Mesendoderm (in vitro differentiated cells): ENCODE measurements around the gene IPO11.

Experiments used
- DNase-seq: peaks from one replicate; pipeline ENCODE4 v3.0.0; 2013
- H2AK5ac ChIP-seq: 2 replicates; pipeline ENCODE4 v1.6.1; 2013; ENCODE audit warnings: low read length, inconsistent platforms
- H2BK120ac ChIP-seq: 2 replicates; pipeline ENCODE4 v1.6.1; 2013; ENCODE audit warnings: low read depth, mild to moderate bottlenecking, low read length, moderate library complexity, mixed read lengths
- H2BK15ac ChIP-seq: replicated peaks from 2 replicates; pipeline ENCODE4 v1.6.1; 2013; ENCODE audit warnings: low read depth, mild to moderate bottlenecking, moderate library complexity
- H2BK5ac ChIP-seq: 2 replicates; pipeline ENCODE4 v1.6.1; 2013; ENCODE audit warnings: low read length, inconsistent platforms
- H3K18ac ChIP-seq: 2 replicates; pipeline ENCODE4 v1.6.1; 2013; ENCODE audit warnings: mild to moderate bottlenecking, low read length, mixed read lengths
- H3K23ac ChIP-seq: one replicate; pipeline ENCODE4 v1.6.1; 2013; ENCODE audit warnings: low read length
- H3K27ac ChIP-seq: 2 replicates; pipeline ENCODE4 v1.5.1; 2013; ENCODE audit warnings: low read depth, mild to moderate bottlenecking, inconsistent platforms, low read length, moderate library complexity
- H3K27me3 ChIP-seq: 2 replicates; pipeline ENCODE4 v1.6.1; 2013; ENCODE audit warnings: low read length, control low read depth, mild to moderate bottlenecking, inconsistent platforms; ENCODE audit not compliant: insufficient read depth, poor library complexity
- H3K36me3 ChIP-seq: 2 replicates; pipeline ENCODE4 v1.6.1; 2013; ENCODE audit warnings: low read length, inconsistent platforms; ENCODE audit not compliant: control insufficient read depth, insufficient read depth
- H3K4ac ChIP-seq: one replicate; pipeline ENCODE4 v1.6.1; 2013; ENCODE audit warnings: low read depth, mild to moderate bottlenecking, low read length, moderate library complexity
- H3K4me1 ChIP-seq: 2 replicates; pipeline ENCODE4 v1.6.1; 2013; ENCODE audit warnings: low read depth, low read length, inconsistent platforms; ENCODE audit not compliant: control insufficient read depth
- H3K4me2 ChIP-seq: 2 replicates; pipeline ENCODE4 v1.6.1; 2013; ENCODE audit warnings: low read length
- H3K4me3 ChIP-seq: 2 replicates; pipeline ENCODE4 v1.5.1; 2013; ENCODE audit warnings: mild to moderate bottlenecking, low read length
- H3K56ac ChIP-seq: one replicate; pipeline ENCODE4 v1.6.1; 2013; ENCODE audit warnings: low read length
- H3K79me1 ChIP-seq: 2 replicates; pipeline ENCODE4 v1.6.1; 2013; ENCODE audit warnings: low read length, inconsistent platforms
- H3K79me2 ChIP-seq: 2 replicates; pipeline ENCODE4 v1.6.1; 2013; ENCODE audit warnings: mild to moderate bottlenecking, low read length; ENCODE audit not compliant: control insufficient read depth, insufficient read depth
- H3K9ac ChIP-seq: 2 replicates; pipeline ENCODE4 v1.6.1; 2013; ENCODE audit warnings: low read length, inconsistent platforms
- H4K5ac ChIP-seq: one replicate; pipeline ENCODE4 v1.6.1; 2013; ENCODE audit warnings: low read length
- H4K8ac ChIP-seq: one replicate; pipeline ENCODE4 v1.6.1; 2013; ENCODE audit warnings: low read depth, mild to moderate bottlenecking, control low read depth, low read length, moderate library complexity
- WGBS: extraction: QIAGEN DNeasy Blood & Tissue Kit; methylation state at CpG from one replicate; pipeline ENCODE4 v1.1.7; 2013; ENCODE audit warnings: low lambda C conversion rate, missing lambda C conversion rate; ENCODE audit not compliant: insufficient coverage; ENCODE audit errors: extremely low coverage; 5-methylcytosine and 5-hydroxymethylcytosine counted together

Gene IPO11

DNA sequence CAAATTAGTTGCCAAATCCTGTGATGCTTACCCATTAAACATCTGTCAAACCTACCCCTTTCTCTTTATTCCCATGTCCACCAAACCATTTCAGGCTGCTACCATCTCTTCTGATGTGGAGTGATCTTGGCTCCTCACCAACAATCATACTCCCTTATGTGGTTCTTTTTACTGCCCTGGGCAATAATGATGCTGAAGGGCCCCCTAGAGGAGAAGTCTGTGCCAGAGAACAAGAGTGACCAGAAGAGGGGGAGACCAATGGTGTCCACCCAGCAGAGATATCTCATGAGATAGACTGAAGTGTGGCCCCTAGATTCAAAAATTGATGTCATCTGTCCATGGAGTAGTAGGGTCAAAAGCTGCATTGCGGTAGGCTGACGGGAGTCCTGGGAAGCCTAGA is 176.9 kb downstream of the IPO11 start:
- H3K18ac ChIP-seq = no peak overlapping the region
- H3K4me2 ChIP-seq = no peak overlapping the region
- H3K4me1 ChIP-seq = no peaks in the 10 kb centered on the region
- H3K27me3 ChIP-seq = no peaks in the 10 kb centered on the region
- no peak overlapping the region for H2BK5ac ChIP-seq
- H3K79me1 ChIP-seq = no peaks in the 10 kb centered on the region
- no peak overlapping the region for H3K4ac ChIP-seq
- DNase-seq = no peak
- WGBS = no CpG with 5 or more reads among the region's 2 CpGs
- H4K8ac ChIP-seq = no peak overlapping the region
- H3K79me2 ChIP-seq = no peaks in the 10 kb centered on the region
- H2BK15ac ChIP-seq = no peak overlapping the region
- no peaks in the 10 kb centered on the region for H3K36me3 ChIP-seq
- no peak overlapping the region for H3K9ac ChIP-seq
- no peak overlapping the region for H3K4me3 ChIP-seq
- no peak overlapping the region for H2BK120ac ChIP-seq
- H4K5ac ChIP-seq = no peak overlapping the region
- no peak overlapping the region for H3K56ac ChIP-seq
- no peak overlapping the region for H3K23ac ChIP-seq
- H3K27ac ChIP-seq = no peak overlapping the region
- H2AK5ac ChIP-seq = no peak overlapping the region

DNA sequence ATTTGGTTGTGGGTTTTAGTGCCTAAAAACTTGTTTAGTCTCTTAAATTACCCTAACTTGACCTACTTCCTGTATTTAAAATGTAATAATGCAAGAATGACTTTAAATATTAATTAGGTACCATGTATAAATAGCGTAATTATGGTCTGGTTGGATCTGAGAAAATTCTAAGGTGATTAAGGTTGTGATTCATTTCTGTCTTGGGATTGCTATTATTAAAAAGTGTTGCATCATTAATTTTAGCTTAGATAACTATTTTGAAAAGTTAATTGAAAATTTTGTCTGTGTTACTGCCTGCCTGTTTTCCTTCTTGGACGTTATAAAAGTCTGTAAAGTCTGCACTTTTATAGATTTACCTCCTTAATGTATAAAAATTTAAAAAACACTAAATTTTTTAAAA is 177.8 kb downstream of the IPO11 start:
- Histone ChIP-seq H3K79me2 (no peaks in the 10 kb centered on the region), H3K4me1 (no peaks in the 10 kb centered on the region), H3K18ac (no peak overlapping the region), H3K27me3 (no peaks in the 10 kb centered on the region), H2BK5ac (no peak overlapping the region), H3K9ac (no peak overlapping the region), H3K4me2 (no peak overlapping the region), H3K4me3 (no peak overlapping the region), H2BK120ac (no peak overlapping the region), H4K5ac (no peak overlapping the region), H3K23ac (no peak overlapping the region), H3K79me1 (no peaks in the 10 kb centered on the region), H2BK15ac (no peak overlapping the region), H3K4ac (no peak overlapping the region), H4K8ac (no peak overlapping the region), H3K56ac (no peak overlapping the region), H2AK5ac (no peak overlapping the region), H3K27ac (no peak overlapping the region), H3K36me3 (no peaks in the 10 kb centered on the region)
- no peak for DNase-seq
- WGBS = 100% methylated on average over 1 of the region's 2 CpGs

DNA sequence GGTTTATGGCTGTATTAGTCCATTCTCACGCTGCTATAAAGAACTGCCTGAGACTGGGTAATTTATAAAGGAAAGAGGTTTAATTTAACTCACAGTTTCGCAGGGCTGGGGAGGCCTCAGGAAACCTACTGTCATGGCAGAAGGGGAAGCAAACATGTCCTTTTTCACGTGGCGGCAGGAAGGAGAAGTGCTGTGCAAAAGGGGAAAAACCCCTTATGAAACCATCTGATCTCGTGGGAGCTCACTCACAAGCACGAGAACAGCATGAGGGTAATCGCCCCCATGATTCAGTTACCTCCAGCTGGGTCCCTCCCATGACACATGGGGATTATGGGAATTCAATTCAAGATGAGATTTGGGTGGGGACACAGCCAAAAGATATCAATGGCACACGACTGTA is 180.0 kb downstream of the IPO11 start:
- Histone ChIP-seq H3K79me2 (no peaks in the 10 kb centered on the region), H3K27ac (no peak overlapping the region), H3K36me3 (no peaks in the 10 kb centered on the region), H3K79me1 (no peaks in the 10 kb centered on the region), H3K56ac (no peak overlapping the region), H2BK120ac (no peak overlapping the region), H2BK5ac (no peak overlapping the region), H3K9ac (no peak overlapping the region), H3K4me2 (no peak overlapping the region), H3K18ac (no peak overlapping the region), H3K4me1 (no peaks in the 10 kb centered on the region), H2AK5ac (no peak overlapping the region), H4K5ac (no peak overlapping the region), H3K4me3 (no peak overlapping the region), H2BK15ac (no peak overlapping the region), H4K8ac (no peak overlapping the region), H3K4ac (no peak overlapping the region), H3K23ac (no peak overlapping the region), H3K27me3 (no peaks in the 10 kb centered on the region)
- WGBS = no CpG with 5 or more reads among the region's 8 CpGs
- no peak for DNase-seq

DNA sequence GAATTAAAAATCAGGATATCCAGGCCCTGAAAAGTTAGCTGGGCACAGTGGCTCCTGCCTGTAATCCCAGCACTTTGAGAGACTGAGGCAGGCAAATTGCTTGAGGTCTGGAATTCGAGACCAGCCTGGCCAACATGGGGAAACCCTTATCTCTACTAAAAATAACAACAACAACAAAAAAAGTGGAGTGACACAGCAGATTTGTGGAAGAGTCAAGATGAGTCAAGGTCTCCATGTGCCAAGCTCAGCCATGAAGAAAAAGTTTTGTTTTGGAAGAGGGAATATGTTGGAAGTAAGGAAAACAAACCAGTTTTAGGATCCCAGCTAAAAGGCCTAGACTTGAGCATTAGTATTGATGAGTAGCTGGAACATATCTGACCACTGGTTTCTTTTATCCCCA is 180.8 kb downstream of the IPO11 start:
- Histone ChIP-seq H3K4ac (no peak overlapping the region), H3K79me2 (no peaks in the 10 kb centered on the region), H3K18ac (no peak overlapping the region), H3K27ac (no peak overlapping the region), H2BK5ac (no peak overlapping the region), H2BK15ac (no peak overlapping the region), H4K5ac (no peak overlapping the region), H2AK5ac (no peak overlapping the region), H2BK120ac (no peak overlapping the region), H3K23ac (no peak overlapping the region), H3K4me3 (no peak overlapping the region), H3K56ac (no peak overlapping the region), H3K36me3 (no peaks in the 10 kb centered on the region), H3K27me3 (no peaks in the 10 kb centered on the region), H3K9ac (no peak overlapping the region), H4K8ac (no peak overlapping the region), H3K4me2 (no peak overlapping the region), H3K4me1 (no peaks in the 10 kb centered on the region), H3K79me1 (no peaks in the 10 kb centered on the region)
- no peak for DNase-seq
- no CpG with 5 or more reads among the region's 1 CpG for WGBS

DNA sequence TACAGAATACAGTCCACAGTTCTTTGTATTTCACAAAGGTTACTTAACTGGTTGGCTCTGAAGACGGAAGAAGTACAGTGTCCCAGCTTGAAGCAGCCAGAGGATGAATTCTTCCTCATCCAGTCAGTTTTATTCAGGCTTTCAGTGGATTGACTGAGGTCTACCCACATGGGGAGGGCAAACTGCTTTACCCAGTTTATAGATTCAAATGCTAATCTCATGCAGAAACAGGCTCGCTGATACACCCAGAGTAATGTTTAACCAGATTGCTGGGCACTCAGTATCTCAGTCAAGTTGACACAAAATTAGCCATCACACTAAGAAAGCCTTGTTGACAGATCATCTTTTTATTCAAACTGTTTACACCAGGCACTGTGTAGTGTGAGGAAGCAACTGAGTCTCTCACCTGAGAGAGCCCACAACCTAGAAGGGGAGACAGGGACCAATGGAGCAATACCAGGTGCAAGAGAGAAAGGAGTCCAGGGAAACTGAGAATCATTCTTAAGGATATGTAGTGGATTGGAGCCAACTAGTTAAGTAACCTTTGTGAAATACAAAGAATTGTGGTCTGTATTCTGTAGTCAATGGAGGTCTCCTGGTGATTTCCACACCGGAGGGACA is 181.9 kb downstream of the IPO11 start:
- no peak overlapping the region for H2BK120ac ChIP-seq
- H4K8ac ChIP-seq = no peak overlapping the region
- H3K9ac ChIP-seq = no peak overlapping the region
- no peak overlapping the region for H4K5ac ChIP-seq
- H3K4ac ChIP-seq = no peak overlapping the region
- no peak overlapping the region for H2BK5ac ChIP-seq
- H3K23ac ChIP-seq = no peak overlapping the region
- no peaks in the 10 kb centered on the region for H3K27me3 ChIP-seq
- no peak overlapping the region for H3K4me3 ChIP-seq
- H3K27ac ChIP-seq = no peak overlapping the region
- H3K4me1 ChIP-seq = no peaks in the 10 kb centered on the region
- H2AK5ac ChIP-seq = no peak overlapping the region
- no peak overlapping the region for H3K4me2 ChIP-seq
- no peaks in the 10 kb centered on the region for H3K36me3 ChIP-seq
- no peak overlapping the region for H2BK15ac ChIP-seq
- DNase-seq = no peak
- H3K18ac ChIP-seq = no peak overlapping the region
- no peak overlapping the region for H3K56ac ChIP-seq
- WGBS = no CpG with 5 or more reads among the region's 3 CpGs
- no peaks in the 10 kb centered on the region for H3K79me2 ChIP-seq
- H3K79me1 ChIP-seq = no peaks in the 10 kb centered on the region

DNA sequence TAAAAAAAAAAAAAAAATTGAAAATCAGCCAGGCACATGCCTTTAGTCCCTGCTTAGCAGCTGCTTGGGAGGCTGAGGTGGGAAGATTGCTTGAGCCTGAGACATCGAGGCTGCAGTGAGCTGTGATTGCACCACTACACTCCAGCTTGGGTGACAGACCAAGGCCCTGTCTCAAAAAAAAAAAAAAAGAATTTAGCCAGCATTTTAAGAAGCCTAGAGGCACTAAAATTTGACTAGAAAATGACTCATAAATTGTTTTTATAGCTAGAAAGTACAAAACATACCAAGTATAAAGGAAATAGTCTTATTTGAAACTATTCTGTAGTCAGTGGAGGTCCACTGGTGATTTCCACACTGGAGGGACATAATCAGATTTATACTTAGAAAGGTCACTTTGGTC is 183.5 kb downstream of the IPO11 start:
- Histone ChIP-seq H3K4me2 (no peak overlapping the region), H3K4me3 (no peak overlapping the region), H3K9ac (no peak overlapping the region), H3K18ac (no peak overlapping the region), H4K8ac (no peak overlapping the region), H3K4ac (no peak overlapping the region), H3K56ac (no peak overlapping the region), H2AK5ac (no peak overlapping the region), H3K79me2 (no peaks in the 10 kb centered on the region), H4K5ac (no peak overlapping the region), H2BK5ac (no peak overlapping the region), H2BK120ac (no peak overlapping the region), H3K79me1 (no peaks in the 10 kb centered on the region), H3K27me3 (no peaks in the 10 kb centered on the region), H2BK15ac (no peak overlapping the region), H3K23ac (no peak overlapping the region), H3K36me3 (no peaks in the 10 kb centered on the region), H3K27ac (no peak overlapping the region), H3K4me1 (no peaks in the 10 kb centered on the region)
- no peak for DNase-seq
- WGBS = no CpG with 5 or more reads among the region's 1 CpG
